NCI-H2029 (cell line): Measurements from ENCODE around the gene LRMDA.

Experiments
- DNase-seq: peaks from one replicate; lab custom pipeline; 2025; lab: John Stamatoyannopoulos, UW

Gene LRMDA

DNA sequence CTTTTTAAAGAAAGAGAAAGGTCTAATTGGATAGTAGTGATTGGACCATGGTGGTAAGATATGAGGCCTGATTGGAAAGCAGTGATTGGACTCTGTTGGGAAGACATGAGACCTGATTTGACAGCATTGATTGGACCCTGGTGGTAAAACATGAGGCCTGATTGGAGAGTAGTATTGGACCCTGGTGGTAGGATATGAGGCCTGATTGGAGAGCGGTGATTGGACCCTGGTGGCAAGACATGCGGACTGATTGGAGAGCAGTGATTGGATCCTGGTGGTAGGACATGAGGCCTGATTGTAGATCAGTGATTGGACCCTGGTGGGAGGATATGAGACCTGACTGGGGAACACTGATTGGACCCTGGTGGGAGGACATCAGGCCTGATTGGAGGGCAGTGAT is 444.3 kb downstream of the LRMDA start:
- DNase-seq, result no peak

DNA sequence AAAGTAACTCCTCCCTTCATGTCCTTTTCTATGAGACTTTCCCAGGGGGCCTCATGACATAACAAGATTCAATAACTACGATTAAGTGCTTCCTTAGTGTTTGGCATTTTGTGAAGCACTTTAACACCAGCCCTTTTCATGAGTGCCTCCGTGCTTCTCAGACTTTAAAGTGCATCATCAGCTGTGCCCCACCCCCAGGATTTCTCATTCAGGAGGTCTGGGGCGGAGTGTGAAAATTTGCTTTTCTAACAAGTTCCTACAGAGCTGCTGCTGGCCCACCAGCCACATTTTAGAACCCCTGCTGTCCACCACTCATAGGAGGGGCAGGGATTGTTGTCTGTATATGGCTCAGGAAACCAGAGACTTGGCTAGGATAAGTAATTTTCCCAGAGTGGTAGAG is 445.3 kb downstream of the LRMDA start:
- no peak for DNase-seq

DNA sequence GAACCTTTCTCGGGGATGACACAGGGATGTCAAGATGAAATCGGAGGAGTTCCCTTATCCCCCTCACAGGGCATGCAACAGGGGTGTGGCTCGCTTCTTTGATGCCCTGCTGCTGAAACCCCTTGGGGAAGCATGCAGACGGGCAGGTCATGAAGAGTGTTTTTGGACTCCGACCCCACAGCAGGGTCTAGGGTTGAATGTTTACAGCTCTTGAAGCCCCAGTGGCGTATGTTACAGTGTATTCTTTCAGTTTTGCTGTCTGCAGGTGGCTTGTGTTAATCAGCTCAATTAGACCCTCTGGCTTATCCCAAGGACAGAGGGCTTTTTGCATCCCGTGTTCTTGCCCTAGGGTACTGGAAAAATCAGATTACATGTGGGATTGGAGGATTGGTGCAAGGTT is 446.5 kb downstream of the LRMDA start:
- no peak for DNase-seq

DNA sequence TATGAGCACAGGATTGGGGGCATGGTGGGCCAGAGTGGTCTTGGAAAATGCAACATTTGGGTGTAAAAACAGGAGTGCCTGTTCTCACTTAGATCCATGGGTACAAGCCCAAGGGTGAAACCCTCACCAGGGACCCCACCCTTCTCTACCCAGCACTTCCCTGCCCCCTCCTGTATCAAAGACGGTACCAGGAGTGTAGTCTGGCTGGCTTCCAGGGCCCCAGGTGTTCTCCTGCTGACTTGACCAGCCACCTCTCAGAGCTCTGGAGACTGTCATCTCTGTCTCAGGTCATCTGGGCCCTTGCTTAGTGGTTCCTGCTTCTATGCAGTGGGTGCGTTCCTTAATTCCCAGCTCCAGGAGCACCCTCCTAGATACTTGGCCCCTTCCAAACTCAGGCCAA is 447.2 kb downstream of the LRMDA start:
- DNase-seq, result no peak

DNA sequence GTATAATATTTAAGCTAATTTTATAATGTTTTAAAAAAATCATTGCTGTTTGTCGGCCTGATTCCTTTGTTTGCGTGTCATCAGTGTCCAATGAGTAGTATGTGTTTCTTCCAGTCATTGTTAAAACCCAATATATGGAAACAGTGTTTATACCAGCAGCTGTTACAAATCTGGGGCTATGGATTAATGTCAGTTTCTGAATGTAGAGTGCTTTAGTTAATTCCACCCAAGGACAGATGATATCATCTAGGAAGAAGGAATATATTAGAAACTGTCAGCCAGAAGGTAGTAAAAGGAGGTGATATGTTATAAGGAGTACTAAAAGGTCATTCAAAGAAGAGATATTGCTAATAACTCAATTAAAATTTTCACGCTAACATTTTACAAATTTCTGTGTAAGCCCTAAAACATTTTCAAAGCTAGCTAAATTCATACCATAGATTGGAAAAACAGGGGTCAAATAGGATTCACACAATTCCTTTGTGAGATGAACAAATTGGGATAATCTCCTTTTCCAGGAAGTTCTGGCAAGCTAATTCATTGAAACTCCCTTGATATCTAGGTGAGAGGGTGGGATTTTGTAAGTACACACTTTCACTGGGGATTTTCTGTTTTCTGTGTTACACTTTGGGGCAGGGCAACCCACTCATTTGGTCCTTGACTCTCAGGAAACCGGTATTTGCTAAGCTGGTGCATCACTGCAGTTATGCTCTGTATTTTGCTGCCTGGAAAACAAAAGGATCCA is 448.8 kb downstream of the LRMDA start:
- DNase-seq, result no peak

DNA sequence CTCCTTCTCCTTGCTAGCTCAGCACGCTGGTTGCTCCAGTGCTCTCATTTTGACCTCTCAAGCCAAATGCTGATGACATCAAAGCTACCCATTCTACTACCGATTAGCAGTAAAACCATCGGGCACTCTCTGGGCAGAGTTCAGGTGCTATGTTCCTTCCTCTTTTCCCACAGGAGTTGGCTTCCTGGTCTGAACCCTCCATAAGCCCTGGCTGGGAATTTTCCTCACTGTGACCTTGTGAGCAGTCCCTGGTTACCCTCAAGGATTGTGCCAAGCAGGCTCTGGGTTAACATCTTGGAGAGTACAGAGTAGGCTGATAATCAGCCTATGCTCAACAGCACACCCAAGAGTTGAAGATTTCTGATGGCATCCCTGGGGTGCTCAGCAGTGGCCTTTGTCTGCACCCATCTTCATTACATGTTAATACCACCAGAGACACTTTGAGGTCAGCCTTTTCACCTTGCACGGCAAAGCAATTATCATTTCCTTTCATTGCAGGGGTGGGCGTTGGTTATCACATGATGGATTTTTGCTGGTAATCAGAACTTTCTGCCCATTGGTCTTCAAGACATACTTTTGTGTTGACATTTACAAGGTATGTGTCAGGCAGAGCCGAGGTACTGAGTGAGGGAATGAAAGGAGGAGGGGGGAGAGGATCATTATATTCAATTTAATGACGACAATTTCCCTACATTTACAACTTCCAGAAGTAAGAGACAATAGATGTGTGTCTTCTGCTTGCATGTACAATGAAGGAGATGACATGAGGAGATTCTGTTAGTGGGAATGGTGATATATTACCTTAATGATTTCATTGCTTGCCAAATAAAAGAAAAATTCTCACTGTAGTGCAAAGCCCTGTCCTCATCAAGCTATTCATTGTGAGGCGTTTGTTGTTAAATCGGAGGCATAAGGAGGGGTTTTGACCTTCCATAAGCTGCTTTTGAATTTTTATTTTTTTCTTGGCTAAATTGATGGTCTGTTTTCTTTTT is 452.0 kb downstream of the LRMDA start:
- DNase-seq, result no peak

DNA sequence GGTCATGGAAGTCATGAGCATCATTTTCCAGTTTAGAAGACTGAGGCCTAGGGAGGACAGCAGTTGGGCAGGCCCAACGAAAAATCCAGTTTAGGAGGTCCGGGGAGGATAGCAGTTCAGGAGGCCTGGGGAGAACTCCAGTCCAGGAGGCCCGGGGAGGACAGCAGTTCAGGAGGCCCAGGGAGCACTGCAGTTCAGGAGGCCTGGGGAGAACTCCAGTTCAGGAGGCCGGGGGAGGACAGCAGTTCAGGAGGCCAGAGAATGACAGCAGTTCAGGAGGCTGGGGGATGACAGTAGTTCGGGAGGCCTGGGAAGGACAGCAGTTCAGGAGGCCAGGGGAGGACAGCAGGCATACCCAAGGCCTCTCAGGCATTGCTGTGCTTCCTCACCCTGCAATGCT is 453.4 kb downstream of the LRMDA start:
- no peak for DNase-seq

DNA sequence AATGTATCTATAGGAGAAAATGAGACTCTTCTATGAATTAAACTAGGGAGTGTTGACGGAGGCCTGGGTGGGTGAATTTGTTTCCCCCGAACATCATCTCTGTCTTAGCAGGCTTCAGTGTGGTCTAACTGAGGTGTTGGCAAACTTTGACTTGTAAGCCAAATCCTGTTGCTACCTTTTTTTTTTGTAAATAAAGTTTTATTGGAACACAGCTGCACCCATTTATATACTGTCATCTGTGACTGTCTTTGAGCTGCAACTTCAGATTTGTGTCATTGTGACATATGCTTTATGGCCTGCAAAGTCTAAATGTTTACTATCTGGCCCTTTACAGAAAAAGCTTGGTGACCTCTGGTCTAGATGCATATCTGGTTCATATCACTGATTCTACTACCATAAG is 455.9 kb downstream of the LRMDA start:
- DNase-seq, result no peak

DNA sequence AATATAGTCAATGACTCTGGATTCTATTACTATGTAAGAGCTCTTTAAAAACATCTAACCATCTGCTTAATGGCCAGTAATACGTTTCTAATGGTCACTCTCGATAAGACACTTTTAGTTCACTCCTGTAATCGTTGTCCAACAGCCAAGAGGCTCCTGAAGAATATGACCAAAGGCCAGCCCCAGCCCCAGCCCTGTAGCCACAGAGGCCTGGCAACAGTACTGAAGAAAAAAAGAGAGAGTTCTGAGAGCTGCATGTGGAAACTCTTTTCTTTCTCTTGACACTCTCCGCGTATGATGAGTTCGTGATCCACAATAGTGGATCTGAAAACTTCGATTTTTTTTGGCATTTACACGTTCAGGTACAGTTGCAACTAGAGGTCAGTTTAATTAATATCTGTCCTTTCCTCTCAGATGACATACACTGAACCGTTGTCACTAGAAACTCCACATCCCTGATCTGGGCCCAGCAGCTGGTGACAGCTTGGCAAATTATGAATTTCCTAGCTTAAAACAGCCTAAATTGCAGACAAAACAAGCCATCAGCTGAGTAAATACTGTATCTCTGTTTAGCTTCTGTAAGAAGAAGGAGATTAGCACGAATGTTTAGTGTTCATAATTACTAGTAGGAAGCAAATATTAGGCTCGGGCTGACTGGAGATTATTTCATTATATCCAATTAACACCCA is 456.7 kb downstream of the LRMDA start:
- DNase-seq, result no peak

DNA sequence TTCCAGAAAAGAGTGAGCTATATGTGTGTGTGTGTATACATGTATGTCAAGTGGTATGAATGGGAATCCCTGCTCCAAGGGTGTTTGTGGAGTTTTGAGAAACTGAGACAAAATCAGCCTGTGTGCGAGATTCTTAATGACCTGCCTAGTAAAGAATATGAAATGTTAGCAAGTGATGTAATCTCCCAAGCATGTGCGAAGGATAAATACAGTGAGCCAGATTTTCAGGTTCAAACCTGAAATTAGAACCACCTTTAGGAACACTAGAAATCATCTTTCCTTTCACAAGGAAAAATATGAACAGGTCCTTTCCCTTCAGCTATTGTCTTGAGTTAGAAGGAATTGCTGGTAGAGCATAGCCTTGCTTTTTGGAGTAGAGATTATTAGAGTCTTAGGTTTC is 457.6 kb downstream of the LRMDA start:
- no peak for DNase-seq

DNA sequence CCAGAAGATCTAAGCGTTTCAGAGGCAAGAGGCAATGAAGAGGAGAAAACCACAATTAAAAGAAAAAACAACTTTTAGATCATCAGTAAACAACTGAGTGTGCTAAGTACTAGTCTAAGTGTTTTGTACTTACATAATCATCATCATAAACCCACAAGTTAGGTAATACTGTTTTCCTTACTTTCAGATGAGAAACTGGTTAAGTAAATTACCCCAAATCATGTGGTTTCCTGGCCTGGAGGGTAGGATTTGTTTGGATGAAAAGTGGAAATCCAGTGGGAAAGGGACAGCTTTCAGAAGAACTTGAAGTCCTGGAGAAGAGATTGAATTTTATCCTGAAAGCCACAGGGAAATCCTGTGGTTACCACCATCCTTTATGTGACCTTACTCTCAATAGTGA is 463.3 kb downstream of the LRMDA start:
- DNase-seq, result no peak

DNA sequence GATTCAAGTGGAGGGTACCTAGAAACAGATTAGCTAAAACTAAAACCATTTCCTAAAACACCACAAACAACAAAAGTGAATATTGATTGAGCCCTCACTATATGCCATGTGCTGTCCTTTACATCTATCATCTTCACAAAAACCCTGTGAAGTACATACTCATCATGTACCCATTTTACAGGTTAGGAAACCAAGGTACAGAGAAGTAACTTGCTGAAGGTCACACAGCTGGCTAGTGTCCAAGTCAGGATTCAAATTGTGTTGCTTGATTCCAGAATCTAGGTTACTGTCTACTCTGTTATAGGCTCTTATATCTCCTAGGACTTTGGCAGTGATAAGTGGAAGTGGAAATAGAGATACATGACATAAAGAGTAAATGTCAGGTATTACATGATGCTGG is 463.8 kb downstream of the LRMDA start:
- no peak for DNase-seq

DNA sequence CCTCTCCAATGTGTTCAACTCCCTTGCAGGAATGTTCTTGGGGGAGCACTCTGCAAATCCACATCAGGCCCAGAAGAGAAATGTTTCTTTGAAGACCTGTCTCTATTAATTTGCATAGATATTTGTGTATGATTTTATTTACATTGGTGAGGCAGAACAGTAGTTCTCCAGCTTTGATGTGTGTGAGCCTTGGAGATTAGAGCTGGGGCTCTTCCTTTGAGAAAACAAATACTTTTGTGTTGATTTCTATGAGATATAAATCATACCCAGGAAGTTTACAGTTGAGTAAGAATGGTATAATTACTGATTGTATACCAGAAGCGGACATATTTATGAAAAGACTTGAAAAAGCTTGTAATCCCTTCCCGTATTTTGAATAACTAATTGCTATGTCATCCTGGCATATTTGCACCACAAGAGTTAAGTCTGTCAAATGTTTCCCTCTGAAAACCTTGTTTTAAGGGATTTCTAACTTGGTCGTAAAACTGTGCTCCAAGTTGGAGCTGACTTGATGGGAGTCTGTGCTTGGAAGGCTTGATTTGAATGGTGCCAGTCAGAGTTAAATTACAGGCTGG is 468.5 kb downstream of the LRMDA start:
- no peak for DNase-seq

DNA sequence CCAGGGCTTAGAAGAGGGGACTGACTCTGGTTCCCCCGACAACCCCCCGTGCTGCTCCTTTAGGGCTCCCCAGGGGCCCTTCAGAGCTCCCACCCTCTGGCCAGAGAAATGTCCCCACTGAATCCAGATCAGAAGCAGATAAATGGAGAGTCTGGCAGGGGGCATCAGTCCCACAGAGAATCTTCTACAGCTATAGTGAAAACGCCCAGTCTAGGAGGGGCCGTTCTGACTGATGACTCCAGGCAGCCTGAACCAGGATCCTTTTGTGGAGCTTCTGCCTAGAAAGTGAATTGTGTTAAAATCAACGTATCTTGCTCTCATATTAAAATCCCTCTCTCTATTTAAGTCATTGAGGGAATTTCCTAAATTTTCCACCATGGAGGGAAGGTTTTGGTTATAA is 471.4 kb downstream of the LRMDA start:
- no peak for DNase-seq

DNA sequence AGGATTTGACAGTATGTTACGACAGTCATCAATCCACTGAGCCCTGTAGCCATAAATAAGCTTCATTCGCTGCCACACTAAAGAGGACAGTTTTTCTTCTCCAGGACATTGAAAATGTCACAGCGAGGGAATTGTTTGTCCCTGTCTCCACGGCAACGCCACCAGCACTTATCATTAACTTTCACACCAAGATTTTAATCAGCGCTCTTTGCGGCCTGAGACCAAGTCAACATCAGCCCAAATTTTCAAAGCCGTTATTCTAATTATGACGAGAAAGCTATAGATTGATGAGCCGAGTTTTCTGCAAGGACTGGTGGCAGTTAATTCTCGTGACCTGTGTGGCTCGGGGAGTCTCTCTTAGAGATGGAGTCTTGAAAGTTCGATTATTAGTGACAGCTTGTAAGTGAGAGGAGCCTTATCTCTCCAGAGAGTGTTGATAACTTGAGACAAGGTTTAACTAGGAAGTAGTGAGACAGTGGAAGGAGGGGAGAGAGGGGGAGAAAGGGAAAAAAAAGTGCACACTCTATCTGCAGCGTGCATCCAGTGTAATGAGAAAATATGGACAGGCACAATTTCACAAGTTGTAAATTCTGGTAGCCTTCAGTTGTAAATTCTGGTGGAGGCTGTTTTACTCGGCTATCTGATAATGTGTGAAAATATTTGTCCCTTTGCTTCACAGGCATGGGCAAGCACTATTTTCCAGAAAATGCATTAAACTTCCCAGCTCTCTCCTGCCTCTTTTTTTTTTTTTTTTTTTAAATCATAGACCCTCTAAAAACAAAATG is 473.3 kb downstream of the LRMDA start:
- DNase-seq, result no peak

DNA sequence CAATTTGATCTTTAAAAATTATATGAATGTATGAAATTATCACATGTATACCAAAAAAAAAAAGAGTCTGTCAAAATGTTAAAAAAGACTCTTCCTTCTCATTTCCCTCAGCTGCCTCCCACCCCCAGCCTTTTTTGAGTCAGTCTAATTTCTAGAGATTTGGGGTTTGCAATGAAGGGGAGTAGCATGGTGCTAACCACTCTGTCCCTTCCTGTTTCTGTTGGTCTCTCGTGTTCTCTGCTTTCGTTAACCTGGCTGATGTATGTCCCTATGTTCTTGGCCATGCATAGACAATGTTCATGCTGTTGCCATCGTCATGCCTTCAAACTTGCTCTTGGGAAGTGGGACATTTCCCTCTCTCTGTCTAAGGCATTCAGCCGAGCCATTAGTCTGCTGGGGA is 474.1 kb downstream of the LRMDA start:
- DNase-seq, result no peak

DNA sequence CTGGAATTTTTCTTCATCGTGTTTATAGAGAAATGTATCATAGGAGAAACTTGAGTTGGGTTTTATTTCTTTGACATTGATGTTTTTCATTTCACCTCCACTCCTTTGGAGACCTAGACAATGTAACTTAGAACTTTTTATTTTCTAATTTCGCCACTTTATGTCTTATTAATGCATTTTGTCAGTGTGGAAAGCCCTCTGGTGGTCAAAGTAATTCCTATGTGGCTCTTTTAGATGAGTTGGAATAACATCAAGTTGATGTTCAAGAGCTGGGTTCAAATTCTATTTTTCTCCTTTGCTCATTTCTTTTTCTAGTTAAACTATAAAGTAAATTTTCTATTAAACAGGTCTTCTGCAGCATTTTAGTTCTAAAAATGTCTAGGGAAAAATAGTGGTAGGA is 478.6 kb downstream of the LRMDA start:
- DNase-seq, result no peak

DNA sequence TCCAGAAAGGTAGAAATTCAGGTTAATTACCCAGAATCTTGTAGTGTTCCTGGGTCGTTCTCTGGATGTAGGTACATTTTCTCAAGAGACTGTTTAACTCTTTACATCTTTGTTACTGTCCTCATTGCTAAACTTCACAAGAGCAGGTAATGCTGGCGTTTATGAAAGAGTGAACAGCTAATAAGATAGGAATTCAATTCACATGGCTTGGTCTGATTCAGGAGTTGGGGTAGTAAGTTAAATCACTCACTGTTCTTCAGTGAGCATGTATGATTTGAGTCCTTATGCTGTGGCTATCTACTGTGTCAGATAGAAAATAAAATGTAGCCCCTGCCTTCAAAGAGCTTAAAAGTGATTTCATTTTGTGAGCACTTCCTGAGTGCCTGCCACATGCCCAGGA is 480.0 kb downstream of the LRMDA start:
- DNase-seq, result no peak

DNA sequence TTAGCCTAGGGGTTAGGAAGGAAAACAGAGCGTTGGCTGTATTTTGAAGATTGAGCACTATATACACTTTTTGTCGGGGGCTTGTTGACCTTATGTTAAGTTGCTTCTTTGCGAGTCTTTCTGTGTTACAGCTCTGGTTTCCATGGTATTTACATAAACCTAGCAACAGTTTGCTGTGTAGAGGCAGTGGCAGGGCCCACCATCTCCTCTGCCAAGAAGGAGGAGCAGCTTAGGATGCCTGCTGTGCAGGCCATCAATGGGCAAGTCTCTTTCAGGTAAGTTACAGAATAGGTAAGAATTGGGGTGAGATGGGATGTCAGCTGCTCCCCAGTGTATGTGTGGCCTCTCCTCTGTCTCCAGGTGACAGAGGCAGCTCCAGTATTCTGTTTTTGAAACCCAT is 485.5 kb downstream of the LRMDA start:
- DNase-seq, result no peak

DNA sequence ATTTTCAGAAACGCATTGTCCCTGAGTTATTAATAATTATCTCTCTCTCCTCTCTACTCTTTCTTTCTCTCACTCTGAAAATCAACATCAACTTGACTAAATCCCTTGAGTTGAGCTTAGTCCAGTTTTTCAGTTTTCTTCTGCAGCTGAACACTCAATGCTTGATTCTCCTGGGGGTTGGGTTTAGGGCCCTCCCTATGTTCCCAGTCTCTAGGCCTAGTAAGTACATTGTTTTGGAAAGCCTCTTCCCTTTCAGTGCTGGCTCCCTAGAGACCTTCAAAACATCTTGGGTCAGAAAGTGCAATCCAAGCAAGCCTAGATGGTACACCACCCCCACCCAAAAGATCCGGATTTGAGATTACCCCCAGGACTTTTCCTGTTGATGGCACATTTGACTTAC is 488.5 kb downstream of the LRMDA start:
- no peak for DNase-seq

DNA sequence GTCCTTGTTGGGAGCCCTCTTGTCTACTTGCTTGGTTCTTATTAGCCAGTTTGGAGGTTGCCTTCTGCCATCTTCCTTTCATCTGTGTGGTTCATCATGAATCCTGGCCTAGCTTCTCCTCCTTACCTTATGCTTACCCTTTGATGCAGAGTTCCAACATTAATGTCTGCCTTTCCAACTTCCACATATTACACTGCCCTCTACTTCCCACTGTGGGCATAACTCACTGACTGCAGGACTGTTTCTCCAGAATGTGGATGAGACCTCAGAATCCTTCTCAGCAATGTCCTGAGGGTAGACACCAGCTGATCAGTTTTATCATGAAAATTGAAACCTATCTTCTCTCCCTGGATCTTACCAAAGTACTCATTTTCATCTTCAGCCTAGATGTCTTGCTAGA is 491.0 kb downstream of the LRMDA start:
- no peak for DNase-seq
